Measurements from ENCODE around the gene RIMBP3B.
"Not testable (repeated sequence)": the region's sequence is repeated elsewhere in the genome, so short reads cannot be mapped to it uniquely, and the experiment has no call there.

Gene RIMBP3B

GRCh38 chr22:21402763-21403314 is 19.3 kb downstream of the RIMBP3B start:
- DNase-seq; in situ Hi-C loops (cut with HindIII; ENCODE audit: low pct_ligation_motif_present, low pct_unique_long_range_greater_than_20kb, low sequenced_read_pairs): not testable (repeated sequence)

GRCh38 chr22:21407139-21407538 is 23.6 kb downstream of the RIMBP3B start:
- DNase-seq; in situ Hi-C loops (cut with HindIII; ENCODE audit: low pct_ligation_motif_present, low pct_unique_long_range_greater_than_20kb, low sequenced_read_pairs): not testable (repeated sequence)

GRCh38 chr22:21407792-21408191 is 24.2 kb downstream of the RIMBP3B start:
- DNase-seq; in situ Hi-C loops (cut with HindIII; ENCODE audit: low pct_ligation_motif_present, low pct_unique_long_range_greater_than_20kb, low sequenced_read_pairs): not testable (repeated sequence)

GRCh38 chr22:21416375-21416774 is 32.8 kb downstream of the RIMBP3B start:
- DNase-seq; in situ Hi-C loops (cut with HindIII; ENCODE audit: low pct_ligation_motif_present, low pct_unique_long_range_greater_than_20kb, low sequenced_read_pairs): not testable (repeated sequence)

GRCh38 chr22:21417227-21417746 is 33.7 kb downstream of the RIMBP3B start, which contains the start of gene HIC2:
Gene HIC2 (plus strand): TSS chr22:21417371. CDS start chr22:21442832, 25,461 bp downstream.
- in situ Hi-C loops (cut with HindIII; ENCODE audit: low pct_ligation_motif_present, low pct_unique_long_range_greater_than_20kb, low sequenced_read_pairs), result not testable (repeated sequence)

GRCh38 chr22:21417853-21418252 is 34.3 kb downstream of the RIMBP3B start:
- in situ Hi-C loops (cut with HindIII; ENCODE audit: low pct_ligation_motif_present, low pct_unique_long_range_greater_than_20kb, low sequenced_read_pairs); DNase-seq: not testable (repeated sequence)

More at GRCh38 chr22:21417227-21417746, 33.7 kb downstream of the RIMBP3B start, which contains the start of gene HIC2:
- DNase-seq, result not testable (repeated sequence)

GRCh38 chr22:21418974-21419638 is 35.6 kb downstream of the RIMBP3B start:
- in situ Hi-C loops (cut with HindIII; ENCODE audit: low pct_ligation_motif_present, low pct_unique_long_range_greater_than_20kb, low sequenced_read_pairs), result not testable (repeated sequence)

GRCh38 chr22:21420180-21420763 is 36.7 kb downstream of the RIMBP3B start:
- DNase-seq; in situ Hi-C loops (cut with HindIII; ENCODE audit: low pct_ligation_motif_present, low pct_unique_long_range_greater_than_20kb, low sequenced_read_pairs): not testable (repeated sequence)

More at GRCh38 chr22:21418974-21419638, 35.6 kb downstream of the RIMBP3B start:
- not testable (repeated sequence) for DNase-seq

- in situ Hi-C loops (cut with HindIII; ENCODE audit: low pct_ligation_motif_present, low pct_unique_long_range_greater_than_20kb, low sequenced_read_pairs); DNase-seq: not testable (repeated sequence)
Observed at GRCh38 chr22:21424084-21424709, 40.6 kb downstream of the RIMBP3B start.

GRCh38 chr22:21434378-21435233 is 51.1 kb downstream of the RIMBP3B start:
- in situ Hi-C loops (cut with HindIII; ENCODE audit: low pct_ligation_motif_present, low pct_unique_long_range_greater_than_20kb, low sequenced_read_pairs); DNase-seq: not testable (repeated sequence)

- in situ Hi-C loops (cut with HindIII; ENCODE audit: low pct_ligation_motif_present, low pct_unique_long_range_greater_than_20kb, low sequenced_read_pairs); DNase-seq: not testable (repeated sequence)
Observed at GRCh38 chr22:21435998-21436810, 52.7 kb downstream of the RIMBP3B start.

GRCh38 chr22:21438013-21438412 is 54.5 kb downstream of the RIMBP3B start:
- in situ Hi-C loops (cut with HindIII; ENCODE audit: low pct_ligation_motif_present, low pct_unique_long_range_greater_than_20kb, low sequenced_read_pairs); DNase-seq: not testable (repeated sequence)

Measured in ACHN (cell line).